Endometrial microvascular endothelial cells (primary cell): ENCODE results near the gene KCNK3. TPM values are rescaled to one million over a fixed set of nuclear protein-coding genes. Genes with fewer than 3 reads are reported as not detected.

ENCODE experiments used
- in situ Hi-C: cut with HindIII; loops from 2 replicates; pipeline ENCODE4 v1.10.0; 2017; ENCODE audit warnings: low sequenced_read_pairs, low pct_unique_long_range_greater_than_20kb; ENCODE audit errors: inconsistent ontology term
- total RNA-seq: library from RNA; depleted of rRNA; stranded (reverse); fragments of >200 nt; gene quantifications from one replicate; pipeline ENCODE4 v1.2.3, GENCODE V29; 2015; ENCODE audit errors: inconsistent ontology term

Gene KCNK3
- total RNA-seq, 1 donor from 2014 or later = not detected

DNA sequence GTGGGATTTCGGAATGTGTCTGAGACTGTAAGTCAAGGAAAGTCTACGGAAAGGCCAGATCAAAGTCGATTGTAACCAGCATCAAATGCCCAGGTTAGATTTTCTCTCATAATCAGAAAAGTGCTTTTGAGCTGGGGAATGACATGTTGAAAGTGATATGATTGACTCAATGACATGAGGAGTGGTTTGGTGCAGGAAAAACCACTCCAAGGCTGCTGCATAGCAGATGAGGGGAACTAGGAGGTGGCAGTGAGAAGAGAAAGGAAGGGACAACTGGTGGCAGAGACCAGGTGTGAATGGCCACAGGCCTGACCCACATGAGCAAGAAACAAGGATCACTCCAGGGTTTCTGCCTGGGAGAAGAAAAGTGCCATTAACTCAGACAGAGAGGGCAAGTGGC lies 72.4 kb downstream of the KCNK3 start:
- in situ Hi-C loops = no loop called here

DNA sequence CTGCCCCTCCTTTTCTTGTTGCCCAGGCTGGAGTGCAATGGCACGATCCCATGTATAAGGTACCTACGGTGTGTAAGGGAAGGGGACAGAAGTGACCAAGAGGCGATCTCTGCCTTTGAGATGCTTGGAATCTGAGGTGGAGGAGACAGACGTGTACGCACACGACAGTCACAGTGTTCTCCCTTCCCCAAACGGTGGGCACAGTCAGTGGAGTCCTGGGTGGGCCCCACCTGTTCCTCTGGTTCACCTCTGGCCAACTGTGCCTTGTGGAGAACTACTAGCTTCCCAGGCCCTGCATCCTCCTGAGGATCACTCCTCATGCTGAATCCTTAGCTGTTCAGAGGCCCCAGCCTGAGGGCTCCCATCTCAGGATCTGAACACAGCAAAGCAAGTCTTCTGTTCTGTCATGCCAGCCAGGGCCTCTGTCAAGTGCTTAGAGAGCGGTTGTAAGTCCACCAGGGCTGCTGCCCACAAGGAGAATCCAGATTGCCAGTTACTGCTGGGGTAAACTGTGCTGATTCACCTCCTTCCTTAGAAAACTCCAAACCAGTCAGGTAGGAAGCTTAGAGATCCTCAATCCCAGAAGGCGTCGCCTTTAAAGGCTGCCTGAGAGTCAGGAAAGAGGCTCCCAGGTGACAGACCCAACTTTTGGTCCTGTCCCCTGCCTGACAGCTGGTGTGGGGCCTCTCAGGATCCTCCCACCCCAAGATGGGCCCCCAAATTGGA lies 73.1 kb downstream of the KCNK3 start:
- in situ Hi-C loops = no loop called here

DNA sequence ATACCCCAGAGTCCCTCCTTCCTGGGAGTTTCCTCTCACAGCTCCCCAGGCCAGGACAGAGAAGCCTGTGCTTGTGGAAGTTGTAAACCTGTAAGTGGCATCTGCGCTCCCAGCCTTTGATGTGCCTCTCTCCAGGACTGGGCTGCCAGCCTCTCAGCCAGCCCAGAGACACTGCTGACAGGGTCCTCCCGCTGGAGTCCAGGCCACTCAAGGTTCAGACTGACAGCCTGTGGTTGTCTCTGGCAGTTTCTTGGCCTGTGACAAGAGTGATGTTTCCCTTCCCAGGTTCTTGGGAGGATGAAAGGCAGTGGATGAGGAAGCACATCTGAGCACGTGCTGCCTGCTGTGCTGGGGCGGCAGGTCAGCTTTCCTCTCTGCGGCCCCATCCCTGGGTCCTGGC lies 74.6 kb downstream of the KCNK3 start:
- in situ Hi-C loops = no loop called here

GRCh38 chr2:26767894-26768487 lies 75.5 kb downstream of the KCNK3 start:
- in situ Hi-C loops = no loop called here

- in situ Hi-C loops = no loop called here
These were observed 76.2 kb downstream of the KCNK3 start for GRCh38 chr2:26768759-26769088.

DNA sequence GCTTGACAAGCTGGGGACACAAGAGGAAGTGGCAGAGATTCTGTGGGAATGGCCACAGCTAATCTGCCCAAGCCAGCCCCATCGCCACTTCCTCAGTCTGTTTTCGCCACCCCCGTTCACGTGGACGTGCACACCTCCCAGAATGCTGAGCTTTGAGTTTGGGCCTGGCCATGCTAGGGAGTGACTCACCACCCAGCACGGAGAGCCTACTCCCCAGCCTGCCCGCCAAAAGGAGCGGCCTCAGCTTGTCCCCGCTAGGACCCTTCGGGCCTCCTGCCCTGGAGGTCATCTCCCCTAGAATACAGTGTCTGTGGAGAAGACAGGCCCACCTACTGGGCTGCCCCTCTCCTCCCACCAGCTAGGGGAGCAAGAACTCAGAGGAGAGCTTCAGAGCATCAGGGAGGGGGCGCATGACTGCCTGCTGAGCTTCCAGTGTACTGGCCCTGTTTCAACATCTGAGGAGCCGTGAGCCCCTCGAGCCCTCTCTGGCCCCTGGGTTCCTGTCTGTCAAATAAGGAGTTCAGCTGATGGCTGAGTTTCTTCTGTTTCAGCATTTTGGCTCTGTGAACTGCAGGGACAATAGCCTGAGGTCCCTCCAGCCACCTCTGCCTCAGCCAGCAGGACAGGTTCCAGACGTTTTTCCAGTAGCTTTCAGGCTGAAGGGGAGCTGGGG lies 76.7 kb downstream of the KCNK3 start:
- in situ Hi-C loops = no loop called here

DNA sequence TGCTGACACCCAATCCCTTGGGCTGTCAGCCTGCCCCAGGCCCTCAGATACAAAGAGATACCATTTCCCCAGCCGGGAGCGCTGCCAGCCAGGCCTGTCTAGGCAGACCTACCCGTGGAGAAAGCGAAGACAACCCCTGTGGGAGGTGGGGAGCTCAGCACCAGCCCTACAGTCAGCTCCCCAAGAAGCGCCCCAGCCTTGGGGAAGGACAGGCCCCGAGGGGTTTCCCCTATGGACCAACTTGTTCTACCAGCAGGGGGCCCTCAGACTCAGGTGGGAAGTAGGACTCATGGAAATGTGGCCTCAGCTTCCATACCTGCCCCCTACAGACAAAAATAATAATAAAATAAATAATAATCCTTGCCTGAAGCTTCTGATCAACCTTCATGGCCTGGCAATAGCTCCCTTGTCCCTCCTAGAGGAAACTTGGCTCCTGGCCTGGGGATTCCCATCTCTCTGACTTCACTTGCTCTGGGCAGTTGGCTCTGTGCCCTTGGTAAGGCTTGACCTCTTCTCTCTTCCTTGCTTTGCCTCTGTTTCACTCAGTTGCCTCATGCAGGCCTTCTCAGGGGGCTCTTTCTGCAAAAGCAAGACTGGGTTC lies 78.6 kb downstream of the KCNK3 start:
- in situ Hi-C loops = no loop called here

DNA sequence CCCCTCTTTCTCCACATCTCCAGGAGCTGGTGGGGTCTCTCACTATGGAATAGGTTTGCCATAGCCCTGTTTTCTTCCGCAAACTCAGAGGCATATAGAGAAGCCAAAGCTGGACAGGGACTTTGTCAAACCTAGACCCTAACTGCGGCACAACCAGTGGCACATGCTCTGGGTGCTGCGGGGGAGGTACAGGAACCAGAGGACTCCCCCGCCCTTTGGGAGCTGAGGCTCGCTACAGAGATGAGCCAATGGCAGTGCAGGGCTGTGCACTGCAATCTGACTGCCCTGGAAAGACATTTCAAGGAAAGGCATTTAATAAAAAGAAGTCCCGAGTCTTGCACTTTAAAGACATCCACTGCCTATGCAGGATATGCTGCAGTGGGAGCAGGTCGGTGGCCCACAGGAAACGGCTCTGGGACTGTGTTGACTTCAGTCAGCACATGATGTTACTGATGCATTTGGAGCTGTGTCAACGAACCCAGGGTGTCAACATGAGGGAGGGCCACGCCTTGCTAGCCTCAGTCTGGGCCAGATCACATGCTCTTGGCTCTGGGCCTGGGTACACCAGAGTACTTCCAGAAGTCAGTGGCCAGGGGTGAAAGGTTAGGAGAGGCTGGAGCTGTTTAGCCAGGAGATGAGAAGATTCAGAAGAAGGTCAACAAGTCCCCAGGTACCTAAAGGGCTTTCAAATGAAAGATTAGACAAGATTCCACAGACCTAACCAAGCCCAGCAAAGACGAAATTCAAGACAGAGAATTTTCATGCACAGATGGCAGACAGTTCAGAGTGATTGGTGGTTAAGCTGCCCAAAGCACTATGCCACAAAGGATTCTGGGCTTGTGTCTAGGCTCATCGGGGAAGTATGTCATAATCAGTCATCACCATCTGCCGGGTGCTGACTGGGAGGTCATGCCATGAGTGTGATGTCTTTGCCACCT lies 79.8 kb downstream of the KCNK3 start:
- in situ Hi-C loops = no loop called here

DNA sequence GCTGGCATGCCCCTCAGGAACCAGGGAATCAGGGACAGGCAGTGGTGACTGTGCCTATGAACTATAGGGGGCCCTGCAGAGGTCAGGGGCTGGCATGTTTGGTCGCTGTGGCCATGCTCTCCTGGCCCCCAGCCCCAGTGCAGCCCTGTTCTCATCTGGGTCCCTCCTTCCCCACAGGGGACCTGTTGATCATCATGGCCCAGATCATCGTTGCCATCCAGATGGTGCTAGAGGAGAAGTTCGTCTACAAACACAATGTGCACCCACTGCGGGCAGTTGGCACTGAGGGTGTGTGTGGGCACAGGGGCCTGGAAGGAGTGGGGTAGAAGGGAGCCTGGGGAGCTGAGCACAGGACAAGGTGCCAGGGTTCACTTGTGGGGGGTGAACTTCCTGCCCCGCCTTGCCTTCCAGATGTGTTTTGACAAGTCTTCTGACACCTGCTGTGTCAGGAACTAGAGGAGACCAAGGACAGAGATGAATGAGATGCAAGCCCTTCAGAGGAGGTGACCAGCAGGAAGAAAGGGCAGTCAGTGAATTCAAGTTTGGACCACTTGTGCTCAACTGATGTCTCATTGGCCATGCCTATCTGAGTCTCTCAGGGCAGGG lies 83.8 kb downstream of the KCNK3 start:
- in situ Hi-C loops = no loop called here

GRCh38 chr2:26778098-26778497 lies 85.6 kb downstream of the KCNK3 start:
- in situ Hi-C loops = no loop called here

DNA sequence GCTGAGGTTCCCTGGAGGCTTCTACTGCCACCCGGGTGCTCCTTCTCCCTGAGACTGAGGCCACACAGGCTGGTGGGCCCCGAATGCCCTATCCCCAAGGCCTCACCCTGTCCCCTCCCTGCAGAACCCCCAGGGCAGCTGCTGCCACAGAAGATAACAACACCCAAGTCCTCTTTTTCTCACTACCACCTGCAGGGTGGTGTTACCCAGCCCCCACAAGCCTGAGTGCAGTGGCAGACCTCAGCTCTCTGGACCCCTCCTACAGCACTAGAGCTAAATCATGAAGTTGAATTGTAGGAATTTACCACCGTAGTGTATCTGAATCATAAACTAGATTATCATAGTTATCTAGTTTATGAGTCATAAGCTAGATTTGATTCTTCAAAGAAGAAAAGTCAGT lies 86.0 kb downstream of the KCNK3 start:
- in situ Hi-C loops = no loop called here

- in situ Hi-C loops = no loop called here
These were observed 87.8 kb downstream of the KCNK3 start for GRCh38 chr2:26780203-26780760.

Other genes starting within 250 kb of the KCNK3 start
- not detected for gene OTOF, start 214.6 kb upstream of the KCNK3 start, total RNA-seq
- gene CIB4, start 51.4 kb upstream of the KCNK3 start, total RNA-seq = not detected
- gene SLC35F6, start 71.6 kb downstream of the KCNK3 start, total RNA-seq = 49.4 TPM
- gene CENPA, start 93.3 kb downstream of the KCNK3 start, total RNA-seq = 11.5 TPM
- not detected for gene DPYSL5, start 155.4 kb downstream of the KCNK3 start, total RNA-seq